DMS53 treated with DMSO at 0.1 percent for 48 hours (cell line): Measurements from ENCODE around the gene RPL39L.
"Not testable (repeated sequence)": the region's sequence is repeated elsewhere in the genome, so short reads cannot be mapped to it uniquely, and the experiment has no call there.

ENCODE experiments used
- DNase-seq: peaks from one replicate; lab custom pipeline; 2025; ENCODE audit not compliant: unreplicated experiment; lab: John Stamatoyannopoulos, UW

The RPL39L gene

GRCh38 chr3:187145149-187145895 lies 6.0 kb upstream of the RPL39L start:
- DNase-seq, result no peak

- no peak for DNase-seq
These were observed 578 bp upstream of the RPL39L start for GRCh38 chr3:187139895-187140253.

GRCh38 chr3:187136936-187137335 lies 2.4 kb downstream of the RPL39L start:
- no peak for DNase-seq

GRCh38 chr3:187136337-187136736 lies 3.0 kb downstream of the RPL39L start:
- DNase-seq, result no peak

- not testable (repeated sequence) for DNase-seq
These were observed 4.1 kb downstream of the RPL39L start for GRCh38 chr3:187135172-187135690.

GRCh38 chr3:187133181-187133580 lies 6.1 kb downstream of the RPL39L start:
- DNase-seq, result not testable (repeated sequence)

- DNase-seq, result no peak
These were observed 6.6 kb downstream of the RPL39L start for GRCh38 chr3:187132666-187133065.

- DNase-seq, result no peak
These were observed 7.3 kb downstream of the RPL39L start for GRCh38 chr3:187131981-187132380.

GRCh38 chr3:187130346-187131066 lies 8.8 kb downstream of the RPL39L start:
- DNase-seq, result peak; percentile 6

GRCh38 chr3:187125319-187126031 lies 13.8 kb downstream of the RPL39L start:
- DNase-seq, result no peak

GRCh38 chr3:187122261-187122660 lies 17.0 kb downstream of the RPL39L start:
- DNase-seq, result no peak

GRCh38 chr3:187120326-187120725 lies 19.0 kb downstream of the RPL39L start:
- no peak for DNase-seq

GRCh38 chr3:187114511-187114910 lies 24.8 kb downstream of the RPL39L start:
- DNase-seq, result no peak

- DNase-seq, result no peak
These were observed 26.1 kb downstream of the RPL39L start for GRCh38 chr3:187112934-187113793.

GRCh38 chr3:187110156-187110555 lies 29.1 kb downstream of the RPL39L start:
- DNase-seq, result no peak

- DNase-seq, result no peak
These were observed 31.3 kb downstream of the RPL39L start for GRCh38 chr3:187107989-187108388.

GRCh38 chr3:187105700-187106099 lies 33.6 kb downstream of the RPL39L start:
- DNase-seq, result no peak

- no peak for DNase-seq
These were observed 34.4 kb downstream of the RPL39L start for GRCh38 chr3:187104933-187105332.

- no peak for DNase-seq
These were observed 35.0 kb downstream of the RPL39L start for GRCh38 chr3:187104342-187104741.

GRCh38 chr3:187103251-187103650 lies 36.0 kb downstream of the RPL39L start:
- no peak for DNase-seq
